Activated CD4-positive, alpha-beta T cell treated with anti-CD3 and anti-CD28 coated beads for 24 hours (primary cell): ENCODE measurements around the gene ARHGEF6.
"Not testable (repeated sequence)": the region's sequence is repeated elsewhere in the genome, so short reads cannot be mapped to it uniquely, and the experiment has no call there.

Experiments
- DNase-seq, 2 donors: peaks; one replicate each; pipeline ENCODE4 v3.0.0-alpha.2; 2020; ENCODE audit warnings: low read depth in 2 of 2

The ARHGEF6 gene

GRCh38 chrX:136783159-136783558 is 2.4 kb upstream of the ARHGEF6 start:
- DNase-seq: no peak

DNA sequence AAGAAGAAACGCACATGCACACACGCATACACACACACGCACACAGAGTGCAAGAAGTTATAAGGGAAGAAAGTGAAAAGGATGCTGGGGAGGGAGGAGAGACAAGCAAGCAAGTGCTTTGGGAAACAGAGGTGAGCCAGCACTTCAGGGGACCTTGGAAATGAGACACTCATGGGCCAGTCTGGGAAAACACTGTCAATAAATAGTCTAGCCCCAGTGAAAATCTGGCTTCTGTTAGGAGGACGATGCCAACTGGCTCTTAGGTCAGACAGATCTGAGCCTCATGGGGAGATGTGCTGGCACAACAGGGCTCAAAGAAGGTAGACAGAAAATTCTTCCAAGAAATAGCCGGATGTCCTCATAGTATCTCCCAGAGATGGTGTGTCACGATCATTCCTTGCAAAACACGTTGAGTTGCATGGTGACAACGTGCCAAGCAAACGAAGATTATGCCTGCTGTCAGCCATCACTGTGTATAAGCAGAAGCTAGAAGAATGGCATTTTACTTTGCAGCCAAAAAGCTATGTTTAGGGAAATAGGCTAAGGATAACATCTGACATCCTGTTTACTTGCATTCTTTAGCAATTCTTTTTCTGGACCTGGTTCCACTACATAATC is 557 bp upstream of the ARHGEF6 start:
- DNase-seq: no peak

GRCh38 chrX:136780241-136780640 is 491 bp downstream of the ARHGEF6 start:
- no peak for DNase-seq

- no peak for DNase-seq
These were observed 1.4 kb downstream of the ARHGEF6 start for GRCh38 chrX:136779346-136779781.

DNA sequence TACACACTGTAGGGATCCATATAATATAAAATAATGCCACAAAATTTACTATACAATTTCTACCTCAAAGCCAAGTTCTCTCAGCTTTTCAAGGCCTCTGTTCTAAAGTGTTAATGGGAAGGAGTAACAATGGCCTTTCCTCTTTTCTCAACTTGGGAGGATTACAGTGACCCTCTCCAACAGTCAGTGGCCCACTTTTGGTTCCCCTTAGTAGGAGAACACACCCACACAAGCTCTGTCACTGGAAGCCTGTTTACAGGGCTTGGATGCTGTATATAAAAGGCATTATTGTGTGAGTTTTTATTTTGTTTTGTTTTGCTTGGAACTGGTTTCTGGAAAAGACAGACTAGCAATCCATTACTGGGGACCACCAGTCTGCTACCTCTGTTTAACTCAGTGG is 1.8 kb downstream of the ARHGEF6 start:
- no peak for DNase-seq

DNA sequence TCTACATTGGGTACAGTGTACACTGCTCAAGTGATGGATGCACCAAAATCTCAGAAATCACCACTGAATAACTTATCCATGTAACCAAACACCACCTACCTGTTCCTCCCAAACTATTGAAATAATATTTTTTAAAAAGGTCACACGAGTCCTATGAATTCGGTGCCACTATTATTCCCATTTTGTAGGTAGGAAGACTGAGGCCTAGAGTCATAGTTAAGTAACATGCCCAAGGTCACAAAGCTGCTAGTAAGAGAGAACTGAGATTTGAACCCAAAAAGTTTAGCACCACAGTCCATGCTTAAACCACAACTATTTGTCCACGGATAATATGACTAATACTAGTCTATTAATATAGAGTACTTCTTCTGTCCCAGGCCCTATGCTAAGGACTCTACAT is 2.7 kb downstream of the ARHGEF6 start:
- no peak for DNase-seq

DNA sequence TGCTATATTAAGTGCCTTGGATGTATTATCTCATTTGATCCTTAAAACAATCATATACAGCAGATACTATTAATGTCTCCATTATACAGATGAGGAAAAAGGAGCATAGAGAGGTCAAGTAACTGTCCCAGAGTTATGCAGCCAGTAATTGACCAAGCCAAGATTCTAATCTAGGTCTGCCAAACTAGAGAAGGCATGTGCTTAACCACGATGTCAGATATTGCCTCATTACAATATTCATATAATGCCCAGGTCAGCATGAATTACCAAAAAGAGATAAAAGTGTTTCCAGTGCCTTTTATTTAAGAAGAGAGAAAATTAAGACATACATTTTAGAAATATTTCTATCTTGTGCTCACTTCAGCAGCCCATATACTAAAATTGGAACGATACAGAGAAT is 7.1 kb downstream of the ARHGEF6 start:
- no peak for DNase-seq

GRCh38 chrX:136771869-136772268 is 8.9 kb downstream of the ARHGEF6 start:
- DNase-seq: not testable (repeated sequence)

DNA sequence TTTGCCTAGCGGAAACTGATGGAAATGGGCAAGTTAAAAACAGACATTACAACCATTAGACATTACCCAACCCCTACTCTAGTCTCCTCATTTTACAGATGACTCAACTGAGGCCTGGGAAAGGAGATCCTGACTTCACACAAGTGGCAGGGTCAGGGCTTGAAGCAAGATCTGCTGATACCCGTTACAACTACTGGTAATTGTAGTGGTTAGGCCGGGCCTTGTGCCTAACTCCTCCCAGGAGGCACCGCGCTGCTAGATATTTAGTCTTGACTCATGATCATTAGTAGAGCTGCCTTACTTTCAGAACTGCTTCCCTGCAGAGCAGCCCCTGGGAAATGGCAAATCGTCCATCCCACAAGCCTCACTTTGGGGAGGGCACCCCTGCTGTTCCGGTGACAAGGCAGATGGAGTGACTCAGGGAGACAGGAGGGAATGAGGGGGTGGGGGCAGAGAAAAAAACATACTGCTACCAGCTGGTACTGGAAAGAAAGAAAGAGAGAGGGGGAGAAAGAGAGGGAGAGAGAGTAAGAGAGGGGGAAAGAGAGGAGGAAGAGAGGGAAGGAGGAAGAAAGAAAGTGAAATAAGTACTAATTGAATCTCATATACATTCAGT is 12.2 kb downstream of the ARHGEF6 start:
- DNase-seq: peak in 1 of 2 donors; percentile 27

DNA sequence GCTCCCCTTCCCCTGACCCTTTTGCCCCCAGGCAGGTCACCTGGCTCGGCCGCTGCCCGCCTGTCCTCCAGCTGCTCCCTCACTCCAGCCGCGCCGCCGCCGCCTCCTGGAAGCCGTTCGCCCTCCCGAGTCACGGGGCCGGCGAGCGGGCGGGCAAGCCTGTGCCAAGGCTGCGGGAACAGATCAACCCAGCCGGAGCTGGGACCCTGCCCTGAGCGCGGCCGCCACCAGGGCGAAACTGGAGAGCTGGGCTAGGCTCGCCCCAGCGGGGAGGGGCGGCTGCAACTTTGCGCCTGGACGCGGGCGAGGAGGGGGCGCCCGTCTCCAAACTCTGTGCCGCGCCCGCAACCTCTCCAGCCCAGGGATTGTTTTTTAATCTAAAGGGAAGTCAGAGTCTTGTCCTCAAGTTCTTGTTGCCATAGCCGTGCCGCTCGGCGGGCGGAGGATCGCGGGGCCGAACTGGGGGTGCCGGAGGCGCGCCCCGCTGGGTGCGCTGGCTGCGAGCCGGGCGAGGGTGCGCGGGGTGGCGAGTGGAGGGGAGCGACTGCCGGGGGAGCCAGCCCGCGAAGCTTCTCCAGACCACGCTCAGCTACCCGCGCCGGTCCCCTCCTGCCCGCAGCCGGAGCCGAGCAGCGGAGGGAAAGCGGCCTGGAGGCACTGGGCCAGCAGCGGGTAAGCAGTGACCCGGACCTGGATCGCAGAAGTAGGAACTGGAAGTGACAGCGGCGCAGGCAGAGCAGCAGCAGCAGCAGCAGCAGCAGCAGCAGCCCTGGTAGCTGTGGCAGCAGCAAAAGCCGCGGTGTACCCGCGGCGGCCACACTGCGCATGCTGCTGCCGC is 13.4 kb downstream of the ARHGEF6 start:
- DNase-seq: peak in 1 of 2 donors; percentile 19

DNA sequence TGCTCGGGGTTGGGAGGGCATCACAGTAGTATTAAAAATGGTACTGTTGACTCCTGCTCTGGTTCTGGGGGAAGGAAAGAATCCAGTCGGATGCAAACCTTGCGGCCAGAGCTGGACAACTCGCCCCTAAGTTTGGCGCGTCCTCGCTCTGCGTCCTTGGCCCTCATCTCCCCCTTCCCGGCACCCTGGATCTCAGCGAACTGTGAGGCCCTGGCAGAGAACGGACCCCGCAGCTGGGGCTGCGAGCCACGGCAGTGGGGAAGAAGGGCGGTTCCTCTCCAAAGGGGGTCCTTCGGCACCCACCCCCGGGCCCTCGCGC is 14.0 kb downstream of the ARHGEF6 start:
- DNase-seq: no peak

DNA sequence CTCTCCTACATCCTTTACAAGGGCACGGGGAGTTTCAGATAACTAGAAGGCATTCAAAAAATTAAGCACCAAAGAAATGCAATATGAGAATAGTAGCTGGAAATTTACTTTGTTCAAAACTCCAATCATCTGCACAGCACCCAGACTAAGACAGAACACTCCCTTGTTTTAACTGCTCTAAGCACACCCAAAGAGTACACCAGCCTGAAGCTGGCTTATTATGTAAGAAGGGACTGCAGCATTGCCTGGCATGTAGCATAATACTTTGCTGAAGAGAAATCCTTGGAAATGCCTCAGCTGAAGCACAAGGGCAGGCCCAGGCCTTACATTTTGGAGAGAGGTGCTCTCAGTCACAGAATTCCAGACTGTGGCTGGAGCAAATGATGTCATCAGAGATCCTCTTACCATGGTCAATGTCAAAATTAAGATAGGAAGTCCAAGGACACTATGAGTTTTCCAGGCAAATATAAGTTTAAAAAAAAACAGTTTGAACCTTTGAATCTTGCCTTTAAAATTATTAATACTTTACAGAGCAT is 14.8 kb downstream of the ARHGEF6 start:
- DNase-seq: no peak

GRCh38 chrX:136764206-136764605 is 16.5 kb downstream of the ARHGEF6 start:
- no peak for DNase-seq

DNA sequence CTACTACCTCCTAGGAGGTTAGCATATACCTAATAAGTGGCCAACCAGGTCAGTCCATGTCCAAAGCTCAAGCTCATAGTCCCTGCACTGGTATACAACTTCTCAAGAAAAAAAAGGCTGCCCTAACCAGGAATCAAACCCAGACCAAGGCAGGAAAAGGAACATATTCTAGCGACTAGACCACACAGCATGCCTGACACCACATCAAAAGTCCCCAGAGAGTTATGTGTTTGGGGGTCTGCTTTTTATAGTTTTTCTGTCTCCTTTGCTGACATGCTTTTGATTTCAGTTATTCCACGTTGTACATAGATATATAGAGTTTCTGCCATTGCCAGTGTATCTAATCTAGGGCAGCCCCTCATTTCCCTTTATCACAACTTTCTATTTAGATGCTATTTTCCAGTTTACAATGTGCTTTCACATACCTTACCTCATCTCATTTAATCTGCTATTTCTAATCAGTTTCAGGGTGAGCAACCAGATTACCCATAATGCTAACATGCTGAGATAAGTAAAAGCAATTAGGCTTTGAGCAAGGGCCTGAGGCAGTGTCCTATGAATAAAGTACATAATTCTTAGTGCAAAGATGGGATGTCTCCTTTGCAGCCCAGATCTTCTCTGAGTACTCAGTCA is 17.8 kb downstream of the ARHGEF6 start:
- no peak for DNase-seq

- no peak for DNase-seq
These were observed 19.3 kb downstream of the ARHGEF6 start for GRCh38 chrX:136761421-136761820.

GRCh38 chrX:136759968-136760367 is 20.8 kb downstream of the ARHGEF6 start:
- no peak for DNase-seq

DNA sequence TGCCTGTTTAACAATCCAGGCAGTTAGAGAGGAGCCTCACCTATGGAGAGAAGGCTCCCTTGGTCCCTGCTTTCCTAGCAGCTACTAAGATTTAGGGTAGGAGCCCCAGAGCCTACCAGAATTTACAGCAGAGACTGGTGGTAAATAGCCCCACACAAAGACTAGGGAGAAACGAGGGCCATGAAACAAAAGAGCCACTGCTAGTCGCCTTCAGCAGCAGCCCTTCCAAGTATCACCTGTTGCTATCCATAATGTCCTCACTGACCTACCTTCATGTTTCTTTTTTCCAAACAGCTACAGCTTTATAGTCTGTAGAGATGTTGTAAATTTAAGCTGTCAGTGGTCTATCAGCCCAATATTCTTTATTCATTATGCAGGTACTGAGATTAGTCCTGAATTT is 25.3 kb downstream of the ARHGEF6 start:
- no peak for DNase-seq

- no peak for DNase-seq
These were observed 26.1 kb downstream of the ARHGEF6 start for GRCh38 chrX:136754651-136755050.

GRCh38 chrX:136752796-136753195 is 27.9 kb downstream of the ARHGEF6 start:
- DNase-seq: no peak

GRCh38 chrX:136752346-136752745 is 28.4 kb downstream of the ARHGEF6 start:
- DNase-seq: no peak

GRCh38 chrX:136750364-136750763 is 30.4 kb downstream of the ARHGEF6 start:
- DNase-seq: no peak
